ENCODE measurements around the gene KLHDC10.
"Not testable (repeated sequence)": the region's sequence is repeated elsewhere in the genome, so short reads cannot be mapped to it uniquely, and the experiment has no call there.

Gene KLHDC10

GRCh38 chr7:130160023-130160422, 89.7 kb downstream of the KLHDC10 start:
- no peak for DNase-seq

- DNase-seq, result no peak
Measured at GRCh38 chr7:130160455-130160854, 90.1 kb downstream of the KLHDC10 start.

- no peak for DNase-seq
Measured at GRCh38 chr7:130162196-130162595, 91.9 kb downstream of the KLHDC10 start.

- no peak for DNase-seq
Measured at GRCh38 chr7:130174237-130174959, 104.1 kb downstream of the KLHDC10 start.

GRCh38 chr7:130178251-130178650, 107.9 kb downstream of the KLHDC10 start:
- DNase-seq, result no peak

- no peak for DNase-seq
Measured at GRCh38 chr7:130179631-130180030, 109.3 kb downstream of the KLHDC10 start.

- no peak for DNase-seq
Measured at GRCh38 chr7:130180571-130181262, 110.4 kb downstream of the KLHDC10 start.

- DNase-seq, result no peak
Measured at GRCh38 chr7:130181263-130181605, 110.9 kb downstream of the KLHDC10 start.

GRCh38 chr7:130182990-130183389, 112.7 kb downstream of the KLHDC10 start:
- DNase-seq, result no peak

GRCh38 chr7:130184349-130184748, 114.0 kb downstream of the KLHDC10 start:
- DNase-seq, result not testable (repeated sequence)

Data from fibroblast of skin of scalp (primary cell).